Loucy (cell line): ENCODE measurements around the gene RALGAPB.

Experiments used
- EZH2phosphoT487 ChIP-seq: fragments of 200-600 bp; IDR thresholded peaks from 2 replicates; pipeline ENCODE4 v1.6.1; 2018; ENCODE audit warnings: antibody characterized with exemption, mild to moderate bottlenecking, moderate library complexity, borderline replicate concordance
- TF ChIP-seq, protein P1 (sequence below): fragments of 200-600 bp; sonication (generic); conservative IDR thresholded peaks from 2 replicates; pipeline ENCODE4 v1.5.1; 2014; ENCODE audit warnings: mild to moderate bottlenecking, antibody characterized with exemption, low read length

DNA sequence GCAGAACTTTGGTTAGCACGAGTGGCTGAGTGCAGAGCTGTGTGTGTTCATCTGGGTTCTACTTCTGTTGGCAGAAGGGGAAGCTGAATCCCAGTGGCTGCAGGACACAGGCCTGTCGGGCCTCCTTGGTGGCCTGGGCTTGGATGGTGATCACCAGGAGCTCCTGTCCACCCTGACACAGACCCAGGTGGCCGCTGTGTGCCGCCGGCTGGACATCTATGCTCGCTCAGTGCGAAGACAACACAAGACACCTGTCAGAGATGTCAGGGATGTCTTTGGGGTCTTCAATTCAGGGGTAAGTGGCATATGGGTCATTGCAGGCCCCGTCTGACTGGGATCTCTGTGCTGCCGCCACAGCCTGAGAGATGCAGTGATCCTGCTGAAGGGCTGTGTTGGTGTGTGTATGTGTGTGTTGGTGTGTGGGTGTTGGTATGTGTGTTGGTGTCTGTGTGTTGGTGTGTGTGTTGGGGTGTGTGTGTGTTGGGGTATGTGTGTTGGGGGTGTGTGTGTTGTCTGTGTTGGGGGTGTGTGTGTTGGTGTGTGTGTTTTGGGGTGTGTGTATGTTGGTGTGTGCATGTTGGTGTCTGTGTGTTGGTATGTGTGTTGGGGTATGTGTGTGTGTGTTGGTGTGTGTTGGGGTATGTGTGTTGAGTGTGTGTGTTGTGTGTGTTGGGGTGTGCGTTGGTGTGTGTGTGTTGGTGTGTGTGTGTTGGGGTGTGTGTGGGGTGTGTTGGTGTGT is 154.4 kb downstream of the RALGAPB start:
- TF ChIP-seq, protein P1, sequence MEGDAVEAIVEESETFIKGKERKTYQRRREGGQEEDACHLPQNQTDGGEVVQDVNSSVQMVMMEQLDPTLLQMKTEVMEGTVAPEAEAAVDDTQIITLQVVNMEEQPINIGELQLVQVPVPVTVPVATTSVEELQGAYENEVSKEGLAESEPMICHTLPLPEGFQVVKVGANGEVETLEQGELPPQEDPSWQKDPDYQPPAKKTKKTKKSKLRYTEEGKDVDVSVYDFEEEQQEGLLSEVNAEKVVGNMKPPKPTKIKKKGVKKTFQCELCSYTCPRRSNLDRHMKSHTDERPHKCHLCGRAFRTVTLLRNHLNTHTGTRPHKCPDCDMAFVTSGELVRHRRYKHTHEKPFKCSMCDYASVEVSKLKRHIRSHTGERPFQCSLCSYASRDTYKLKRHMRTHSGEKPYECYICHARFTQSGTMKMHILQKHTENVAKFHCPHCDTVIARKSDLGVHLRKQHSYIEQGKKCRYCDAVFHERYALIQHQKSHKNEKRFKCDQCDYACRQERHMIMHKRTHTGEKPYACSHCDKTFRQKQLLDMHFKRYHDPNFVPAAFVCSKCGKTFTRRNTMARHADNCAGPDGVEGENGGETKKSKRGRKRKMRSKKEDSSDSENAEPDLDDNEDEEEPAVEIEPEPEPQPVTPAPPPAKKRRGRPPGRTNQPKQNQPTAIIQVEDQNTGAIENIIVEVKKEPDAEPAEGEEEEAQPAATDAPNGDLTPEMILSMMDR = no peak
- TF ChIP-seq EZH2phosphoT487 = no peak
